NCI-H2081 (cell line): ENCODE results near the gene RASL11A.
"Not testable (repeated sequence)": the region's sequence is repeated elsewhere in the genome, so short reads cannot be mapped to it uniquely, and the experiment has no call there.

ENCODE experiments used
- DNase-seq, 2 experiments: peaks; one replicate each; lab custom pipeline; 2025; lab: John Stamatoyannopoulos, UW

Gene RASL11A

GRCh38 chr13:27300941-27301586 is 30.4 kb downstream of the RASL11A start:
- no peak for DNase-seq

DNA sequence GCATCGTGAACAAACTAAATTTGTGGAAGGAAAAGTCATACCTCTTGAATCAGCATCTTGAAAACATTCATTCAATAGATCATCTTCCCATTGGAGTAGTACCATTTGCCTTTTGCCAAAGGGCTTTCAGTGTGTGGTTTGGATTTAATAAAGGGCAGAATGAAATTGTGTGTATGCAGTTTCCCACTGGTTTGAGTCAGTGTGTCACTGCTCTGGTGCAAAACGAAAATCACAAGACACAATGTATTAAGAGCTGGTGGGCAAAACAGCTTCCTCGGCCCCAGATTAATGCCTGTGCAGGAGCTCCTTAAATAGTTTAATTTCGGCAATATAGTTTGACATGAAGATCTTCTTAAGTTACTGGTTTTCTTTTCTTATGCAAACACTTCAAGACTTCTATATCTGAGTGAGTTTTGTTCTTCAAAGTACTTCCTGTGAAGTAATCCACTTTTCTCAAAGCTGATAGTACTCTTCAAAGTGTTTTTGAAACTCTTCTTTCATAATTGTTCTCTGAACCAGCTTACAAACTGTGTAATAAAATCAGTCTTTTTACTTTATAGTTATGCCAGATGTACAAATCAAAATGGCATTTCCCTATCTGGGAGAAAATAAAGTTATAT is 32.1 kb downstream of the RASL11A start:
- DNase-seq, result no peak

DNA sequence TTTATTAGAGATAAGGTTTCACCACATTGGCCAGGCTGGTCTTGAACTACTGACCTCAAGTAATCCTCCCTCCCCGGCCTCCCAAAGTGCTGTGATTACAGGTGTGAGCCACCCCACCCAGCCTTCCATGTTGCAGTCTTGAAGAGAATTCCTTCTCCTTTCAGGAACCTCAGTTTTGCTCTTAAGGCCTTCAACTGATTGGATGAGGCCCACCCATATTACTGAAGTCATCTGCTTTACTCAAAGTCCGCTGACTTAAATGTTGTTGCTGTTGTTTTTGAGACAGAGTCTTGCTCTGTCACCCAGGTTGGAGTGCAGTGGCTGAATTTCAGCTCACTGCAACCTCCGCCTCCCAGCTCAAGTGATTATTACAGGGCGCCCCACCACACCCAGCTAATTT is 33.5 kb downstream of the RASL11A start:
- no peak for DNase-seq

- no peak for DNase-seq
Measured at GRCh38 chr13:27304611-27305010, 34.0 kb downstream of the RASL11A start.

DNA sequence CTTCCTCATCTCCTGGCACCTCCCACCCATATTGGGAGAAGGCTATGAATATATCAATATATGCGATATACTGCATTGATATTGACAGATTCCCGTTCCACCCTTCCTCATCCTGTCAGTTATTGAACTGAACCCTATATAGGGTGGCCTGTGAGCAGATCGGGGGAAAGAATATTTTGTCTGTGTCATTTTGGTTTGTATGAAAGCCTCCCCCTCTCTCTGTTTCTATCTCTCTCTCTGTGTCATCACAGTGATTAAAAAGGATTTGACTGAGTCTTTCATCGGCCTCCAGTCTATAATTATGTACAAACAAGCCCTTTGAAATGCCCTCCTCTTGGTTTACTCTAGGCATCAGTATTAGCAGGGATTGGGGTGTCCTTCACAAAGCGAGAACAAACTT is 35.7 kb downstream of the RASL11A start:
- DNase-seq, result no peak

- no peak for DNase-seq
Measured at GRCh38 chr13:27308941-27309340, 38.3 kb downstream of the RASL11A start.

DNA sequence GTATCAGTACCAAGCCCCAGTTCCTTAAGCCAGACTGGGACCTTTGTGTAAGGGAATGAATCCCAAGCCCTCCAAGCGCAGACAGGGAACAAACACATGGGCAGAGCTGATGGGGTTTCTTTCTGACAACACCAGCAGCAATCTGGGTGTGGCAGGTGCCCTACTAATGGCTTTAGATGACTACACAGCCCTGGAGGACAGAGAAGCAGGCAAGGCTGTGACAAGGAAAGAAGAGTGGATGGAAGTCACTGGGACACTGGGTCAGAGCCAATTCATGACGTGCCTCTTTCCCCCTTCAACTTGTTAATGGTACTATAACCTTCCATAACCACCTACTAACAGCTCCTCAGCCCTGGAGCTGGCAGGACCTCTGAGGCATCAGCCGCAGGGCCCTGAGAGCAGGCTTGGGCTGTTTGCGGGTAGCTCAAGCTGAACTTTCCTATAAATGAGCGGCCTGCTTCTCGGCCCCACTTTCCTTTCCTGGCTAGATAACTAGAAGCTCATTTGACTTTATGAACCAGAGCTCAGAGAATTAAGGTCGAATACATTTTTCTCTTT is 38.9 kb downstream of the RASL11A start:
- DNase-seq, result no peak

- no peak for DNase-seq
Measured at GRCh38 chr13:27309967-27310598, 39.5 kb downstream of the RASL11A start.

DNA sequence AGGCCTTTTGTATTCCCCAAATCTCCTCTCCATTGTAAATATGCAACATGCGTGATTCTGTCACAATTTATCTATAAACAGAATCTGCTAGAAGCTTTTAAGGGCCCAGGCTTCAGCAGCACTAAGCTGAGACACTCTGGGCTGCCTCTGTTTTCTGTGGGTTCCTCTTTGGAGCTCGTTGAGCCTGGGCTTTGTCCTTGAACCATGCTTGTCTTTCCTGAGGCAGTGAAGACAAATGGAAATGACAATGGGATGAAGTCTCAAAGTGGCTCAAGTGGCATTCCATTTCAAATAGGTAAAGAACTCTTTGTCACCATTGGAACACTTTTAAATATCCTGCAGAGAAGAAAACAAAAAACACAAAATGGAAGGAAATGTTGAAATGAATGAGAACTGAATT is 40.3 kb downstream of the RASL11A start:
- no peak for DNase-seq

DNA sequence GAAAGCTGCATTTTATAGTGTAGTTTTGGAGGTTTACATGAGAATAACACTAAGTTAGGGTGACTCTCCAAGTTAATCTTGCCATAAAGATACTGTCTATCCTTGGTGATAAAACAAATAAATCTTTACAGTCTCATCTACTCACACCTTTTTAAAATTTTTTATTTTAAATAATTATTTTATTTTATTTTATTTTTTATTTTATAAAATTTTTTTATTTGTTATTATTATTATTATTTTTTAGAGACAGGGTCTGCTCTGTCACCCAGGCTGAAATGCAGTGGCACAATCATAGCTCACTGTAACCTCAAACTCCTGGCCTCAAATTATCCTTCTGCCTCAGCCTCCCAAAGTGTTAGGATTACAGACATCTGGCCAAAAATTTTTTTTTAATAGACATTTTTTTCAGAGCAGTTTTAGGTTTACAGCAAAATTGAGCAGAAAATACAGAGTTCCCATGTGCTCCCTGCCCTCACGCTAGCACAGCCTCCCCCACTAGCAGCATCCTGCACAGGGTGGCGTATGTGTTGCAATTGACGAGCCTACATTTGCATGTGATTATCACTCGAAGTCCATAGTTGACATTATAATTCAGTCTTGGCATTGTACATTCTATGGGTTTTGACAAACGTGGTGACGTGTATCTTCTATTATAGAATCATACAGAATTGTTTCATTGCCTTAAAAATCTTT is 41.0 kb downstream of the RASL11A start:
- no peak for DNase-seq

DNA sequence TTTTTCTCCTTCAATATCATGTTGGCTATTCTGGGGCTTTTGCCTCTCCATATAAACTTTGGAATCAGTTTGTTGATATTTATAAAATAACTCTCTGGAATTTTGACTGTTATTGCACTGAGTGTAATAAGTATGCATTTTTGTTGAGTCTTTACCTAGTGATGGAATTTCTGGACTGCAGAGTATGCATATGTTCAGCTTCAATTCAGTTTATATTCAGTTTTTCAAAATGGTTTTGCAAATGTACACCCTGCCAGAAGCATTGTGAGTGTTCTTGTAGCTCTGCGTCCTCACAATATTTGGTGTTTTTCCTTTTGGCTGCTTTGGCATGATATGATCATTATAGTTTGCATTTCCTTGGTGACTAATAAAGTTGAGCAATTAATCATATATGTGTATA is 43.1 kb downstream of the RASL11A start:
- no peak for DNase-seq

GRCh38 chr13:27319404-27319803 is 48.8 kb downstream of the RASL11A start:
- no peak for DNase-seq

DNA sequence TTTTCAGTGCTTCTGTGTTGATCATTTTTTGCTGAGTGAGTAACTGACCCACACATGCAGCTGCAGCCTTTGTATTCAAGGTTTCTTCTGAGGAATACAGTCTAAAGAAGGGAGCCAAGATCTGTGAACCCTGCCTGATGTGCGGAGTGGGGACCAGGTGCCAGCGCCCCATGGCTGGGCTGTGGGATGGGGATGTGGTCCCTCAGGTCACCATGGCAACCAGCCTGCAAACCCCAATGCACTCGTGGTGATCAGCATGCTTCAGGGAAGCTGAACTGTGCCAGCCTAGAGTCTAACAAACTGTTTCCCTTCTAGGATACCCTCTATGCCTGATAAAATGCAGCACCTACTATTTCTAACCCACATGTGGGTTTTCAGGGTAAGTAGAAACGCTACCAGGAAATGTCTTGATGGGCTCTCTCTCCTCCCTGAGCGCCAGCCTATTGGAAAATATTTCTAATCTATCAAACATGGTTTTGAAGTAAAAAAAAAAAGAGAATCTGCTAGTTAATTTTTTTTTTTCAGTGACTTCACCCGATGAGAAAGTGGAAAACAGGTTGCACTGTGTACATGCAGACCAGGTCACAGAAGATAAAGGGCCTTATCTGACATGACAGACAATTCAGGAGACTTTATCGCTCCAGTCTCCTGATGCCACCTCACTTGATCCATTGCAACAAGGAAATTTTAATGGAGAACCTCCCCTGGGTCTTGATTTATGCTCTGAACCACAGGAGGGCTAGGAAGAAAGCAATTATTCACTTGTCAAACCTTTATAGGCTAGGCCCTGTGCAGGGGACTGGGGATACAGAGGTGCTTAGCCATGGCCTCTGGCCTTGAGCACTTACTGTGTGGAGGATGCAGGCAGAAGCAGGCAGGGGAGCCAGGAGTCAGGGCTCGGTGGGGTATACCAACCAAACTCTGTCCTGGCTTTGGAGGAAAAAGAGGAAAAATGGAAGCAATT is 51.1 kb downstream of the RASL11A start:
- DNase-seq, result no peak

- DNase-seq, result not testable (repeated sequence)
Measured at GRCh38 chr13:27322443-27322842, 51.8 kb downstream of the RASL11A start.
